Epithelial cell of proximal tubule (primary cell): ENCODE results near the gene DGCR2. TPM values are rescaled to one million over a fixed set of nuclear protein-coding genes. Genes with fewer than 3 reads are reported as not detected.
"Not testable (repeated sequence)": the region's sequence is repeated elsewhere in the genome, so short reads cannot be mapped to it uniquely, and the experiment has no call there.

Source experiments
- DNase-seq: peaks from one replicate; pipeline ENCODE4 v3.0.0-alpha.2; 2011; ENCODE audit warnings: low read depth
- H3K4me3 ChIP-seq: 2 replicates; pipeline ENCODE4 v1.5.1; 2011; ENCODE audit warnings: low read depth, mild to moderate bottlenecking, low read length
- CTCF ChIP-seq: conservative IDR thresholded peaks from 2 replicates; pipeline ENCODE4 v1.5.1; 2012; ENCODE audit warnings: low read depth, mild to moderate bottlenecking, low read length
- total RNA-seq: library from RNA; depleted of rRNA; stranded (reverse); fragments of >200 nt; gene quantifications from 2 replicates; pipeline ENCODE4 v1.2.3, GENCODE V29; 2015

DGCR2 gene
- total RNA-seq, 1 donor from 2014 or later, result 51.7 TPM

GRCh38 chr22:19051381-19052072, 70.7 kb downstream of the DGCR2 start:
- TF ChIP-seq CTCF, result no peak
- no peak overlapping the region for H3K4me3 ChIP-seq
- no peak for DNase-seq

- not testable (repeated sequence) for DNase-seq, H3K4me3 ChIP-seq
Observed at GRCh38 chr22:19050847-19051246, 71.4 kb downstream of the DGCR2 start.

- DNase-seq, result no peak
- H3K4me3 ChIP-seq, result no peak overlapping the region
- TF ChIP-seq CTCF, result no peak
Observed at GRCh38 chr22:19050117-19050516, 72.1 kb downstream of the DGCR2 start.

GRCh38 chr22:19048531-19048930, 73.7 kb downstream of the DGCR2 start:
- DNase-seq, result no peak

GRCh38 chr22:19047993-19048392, 74.2 kb downstream of the DGCR2 start:
- no peak for TF ChIP-seq CTCF
- H3K4me3 ChIP-seq, result no peak overlapping the region
- no peak for DNase-seq

More at GRCh38 chr22:19048531-19048930, 73.7 kb downstream of the DGCR2 start:
- no peak overlapping the region for H3K4me3 ChIP-seq
- no peak for TF ChIP-seq CTCF

- H3K4me3 ChIP-seq, result no peak overlapping the region
- no peak for TF ChIP-seq CTCF
- no peak for DNase-seq
Observed at GRCh38 chr22:19046719-19047609, 75.2 kb downstream of the DGCR2 start.

GRCh38 chr22:19046287-19046686, 75.9 kb downstream of the DGCR2 start:
- no peak overlapping the region for H3K4me3 ChIP-seq

More at GRCh38 chr22:19046287-19046686, 75.9 kb downstream of the DGCR2 start:
- DNase-seq, result no peak
- no peak for TF ChIP-seq CTCF
